Spleen (tissue), 11 donors: ENCODE measurements around the gene SREBF1. TPM values are rescaled to one million over a fixed set of nuclear protein-coding genes. Genes with fewer than 3 reads are reported as not detected.

Experiments
- DNase-seq: peaks from one replicate; pipeline ENCODE4 v3.0.0-alpha.2; 2020
- H3K27ac ChIP-seq, 8 donors: fragments of 200-600 bp; sonication (generic) in 7 of 8; 1 replicate in 4 of 8; 2 replicates in 4 of 8; pipeline versions ENCODE4 v1.5.0 to v1.8.0; 2016 to 2021; ENCODE audit warnings: inconsistent platforms in 4 of 8, mild to moderate bottlenecking in 4 of 8, moderate library complexity in 1 of 8
- H3K27me3 ChIP-seq, 7 donors: fragments of 200-600 bp; sonication (generic) in 6 of 7; replicated peaks in 1 of 7; 1 replicate in 4 of 7; 2 replicates in 3 of 7; pipeline versions ENCODE4 v1.5.0 to v1.8.0; 2016 to 2021; ENCODE audit warnings: inconsistent platforms in 3 of 7, mild to moderate bottlenecking in 1 of 7
- H3K36me3 ChIP-seq, 6 donors: fragments of 200-600 bp; sonication (generic) in 5 of 6; 1 replicate in 4 of 6; 2 replicates in 2 of 6; pipeline versions ENCODE4 v1.5.0 to v1.8.0; 2016 to 2021; ENCODE audit warnings: inconsistent platforms in 2 of 6
- H3K4me1 ChIP-seq, 6 donors: fragments of 200-600 bp; sonication (generic) in 5 of 6; 1 replicate in 3 of 6; 2 replicates in 3 of 6; pipeline versions ENCODE4 v1.5.0 to v1.8.0; 2016 to 2021; ENCODE audit warnings: inconsistent platforms in 3 of 6
- H3K4me3 ChIP-seq, 8 donors: fragments of 200-600 bp; sonication (generic) in 7 of 8; 1 replicate in 4 of 8; 2 replicates in 4 of 8; pipeline versions ENCODE4 v1.5.0 to v1.8.0; 2016 to 2021; ENCODE audit warnings: inconsistent platforms in 4 of 8, mild to moderate bottlenecking in 4 of 8, moderate library complexity in 2 of 8
- H3K9me3 ChIP-seq, 8 donors: fragments of 200-600 bp; sonication (generic) in 7 of 8; 1 replicate in 4 of 8; 2 replicates in 4 of 8; pipeline versions ENCODE4 v1.5.0 to v1.8.0; 2016 to 2021; ENCODE audit warnings: inconsistent platforms in 4 of 8
- CTCF ChIP-seq, 11 experiments: fragments of 200-600 bp in 7 of 11; fragments of 450-650 bp in 4 of 11; sonication (generic) in 4 of 11; IDR thresholded peaks in 8 of 11; conservative IDR thresholded peaks in 3 of 11; 1 replicate in 7 of 11; 2 replicates in 4 of 11; pipeline versions ENCODE4 v1.4.0 to v1.8.0; 2016 to 2021; ENCODE audit warnings: antibody characterized with exemption in 11 of 11, inconsistent platforms in 4 of 11, mild to moderate bottlenecking in 1 of 11
- POLR2A ChIP-seq, 3 donors: fragments of 450-650 bp; IDR thresholded peaks; one replicate each; pipeline ENCODE4 v1.5.1; 2017; ENCODE audit warnings: antibody characterized with exemption in 3 of 3, mild to moderate bottlenecking in 1 of 3
- POLR2AphosphoS5 ChIP-seq, 3 donors: sonication (generic); formaldehyde crosslinking; IDR thresholded peaks; one replicate each; pipeline ENCODE4 v1.5.1; 2017; ENCODE audit warnings: antibody characterized with exemption in 3 of 3
- WGBS, 5 donors: extraction: QIAGEN DNeasy Blood & Tissue Kit in 3 of 5; methylation state at CpG; one replicate each; pipeline versions ENCODE4 v1.1.5 to v1.1.7; 2013 to 2018; 5-methylcytosine and 5-hydroxymethylcytosine counted together
- intact Hi-C: fragments of 100-400 bp; cut with DNase I; formaldehyde crosslinking; loops from one replicate; pipeline ENCODE4 v1.15.0; 2023; ENCODE audit warnings: low total_unique reads
- polyA plus RNA-seq, 3 donors: library from polyadenylated mRNA; stranded (reverse); fragments of 200-250 nt; gene quantifications; one replicate each; pipeline ENCODE4 v1.2.1, GENCODE V29; 2013
- total RNA-seq, 7 donors: library from RNA; depleted of rRNA in 3 of 7; stranded (reverse); fragments of >200 nt in 3 of 7; fragmentation: NEBNext Ultra II Directional in 4 of 7; extraction: Animal tissue kit (Norgen Biotek cat#: 25700) in 4 of 7; gene quantifications; one replicate each; pipeline versions ENCODE4 v1.1.0 to v1.2.1, GENCODE V29; 2016 to 2021
- donor health status: healthy with polysubstance abuse.
- donor health status: DM: no; HTN: no; CAD: no; lungs with moderate emphysema.
- donor health status: DM: no; HTN: no; CAD: no.
- donor health status: Bipolar disorder and iron deficiency.
- donor health status: healthy.
- donor health status: DM: no; HTN: no; CAD: no.
- donor health status: DM: yes; HTN: yes; CAD: no.

Gene SREBF1
- total and polyA plus RNA-seq, 10 donors = 25.0 to 74.8 (median 48.0) TPM

GRCh38 chr17:17830269-17830567 lies 6.6 kb downstream of the SREBF1 start:
- H3K27me3 ChIP-seq = no peaks in the 10 kb centered on the region
- intact Hi-C loops = no loop called here
- DNase-seq = no peak
- H3K4me1 ChIP-seq = peaks cover 13 to 96% (median 55%) of the 10 kb centered on the region in 6 donors
- no peaks in the 10 kb centered on the region for H3K9me3 ChIP-seq
- WGBS, 5 donors = 94 to 100% (median 96%) methylated on average over 2 of the region's 2 CpGs
- TF ChIP-seq POLR2AphosphoS5 (IDR thresholded peaks at IDR 0.05) = no peak
- no peak for TF ChIP-seq POLR2A (IDR thresholded peaks at IDR 0.05)
- no peak for TF ChIP-seq CTCF (IDR thresholded peaks at IDR 0.05 in 8 of 11, conservative IDR thresholded peaks at IDR 0.05 in 3 of 11)
- no peak overlapping the region for H3K27ac ChIP-seq
- H3K4me3 ChIP-seq = no peak overlapping the region
- peaks cover 0 to 30% (median 2%) of the 10 kb centered on the region in 6 donors for H3K36me3 ChIP-seq

- H3K4me3 ChIP-seq = no peak overlapping the region
Observed at GRCh38 chr17:17827826-17828621, 8.8 kb downstream of the SREBF1 start.

GRCh38 chr17:17826942-17827785 lies 9.6 kb downstream of the SREBF1 start:
- Histone ChIP-seq H3K27ac (peak overlapping the region in 3 of 8 donors; percentile 57 to 84 (median 82)), H3K4me3 (no peak overlapping the region), H3K9me3 (no peaks in the 10 kb centered on the region), H3K27me3 (no peaks in the 10 kb centered on the region), H3K4me1 (peaks cover 28 to 94% (median 61%) of the 10 kb centered on the region in 6 donors), H3K36me3 (peaks cover 0 to 28% (median 2%) of the 10 kb centered on the region in 6 donors)
- DNase-seq = no peak
- intact Hi-C loops = no loop called here
- TF ChIP-seq CTCF (IDR thresholded peaks at IDR 0.05 in 8 of 11, conservative IDR thresholded peaks at IDR 0.05 in 3 of 11) = no peak
- TF ChIP-seq POLR2A (IDR thresholded peaks at IDR 0.05) = no peak
- peak in 1 of 3 donors; percentile 12 for TF ChIP-seq POLR2AphosphoS5 (IDR thresholded peaks at IDR 0.05)
- WGBS, 5 donors = 86 to 94% (median 92%) methylated on average over 8 to 16 of the region's 16 CpGs

More at GRCh38 chr17:17827826-17828621, 8.8 kb downstream of the SREBF1 start:
- H3K9me3 ChIP-seq = no peaks in the 10 kb centered on the region
- peaks cover 0 to 30% (median 2%) of the 10 kb centered on the region in 6 donors for H3K36me3 ChIP-seq
- intact Hi-C loops = no loop called here
- peaks cover 19 to 94% (median 55%) of the 10 kb centered on the region in 6 donors for H3K4me1 ChIP-seq
- no peak for DNase-seq
- WGBS, 5 donors = 78 to 91% (median 87%) methylated on average over 10 to 13 of the region's 13 CpGs
- TF ChIP-seq CTCF (IDR thresholded peaks at IDR 0.05 in 8 of 11, conservative IDR thresholded peaks at IDR 0.05 in 3 of 11) = no peak
- TF ChIP-seq POLR2A (IDR thresholded peaks at IDR 0.05) = no peak
- no peak for TF ChIP-seq POLR2AphosphoS5 (IDR thresholded peaks at IDR 0.05)
- no peaks in the 10 kb centered on the region for H3K27me3 ChIP-seq
- H3K27ac ChIP-seq = no peak overlapping the region

GRCh38 chr17:17826342-17826713 lies 10.5 kb downstream of the SREBF1 start:
- peaks cover 0 to 19% (median 2%) of the 10 kb centered on the region in 6 donors for H3K36me3 ChIP-seq
- TF ChIP-seq POLR2AphosphoS5 (IDR thresholded peaks at IDR 0.05) (no peak), CTCF (IDR thresholded peaks at IDR 0.05 in 8 of 11, conservative IDR thresholded peaks at IDR 0.05 in 3 of 11) (no peak), POLR2A (IDR thresholded peaks at IDR 0.05) (no peak)
- intact Hi-C loops = no loop called here
- no peak for DNase-seq
- no peaks in the 10 kb centered on the region for H3K27me3 ChIP-seq
- 14 to 75% (median 35%) methylated on average over 2 of the region's 2 CpGs for WGBS, 5 donors
- H3K4me3 ChIP-seq = no peak overlapping the region
- H3K27ac ChIP-seq = peak overlapping the region in 4 of 8 donors; percentile 57 to 84 (median 77)
- H3K4me1 ChIP-seq = peaks cover 28 to 94% (median 61%) of the 10 kb centered on the region in 6 donors
- no peaks in the 10 kb centered on the region for H3K9me3 ChIP-seq
